Measurements from ENCODE around the gene ARL1. TPM values are rescaled to one million over a fixed set of nuclear protein-coding genes. Genes with fewer than 3 reads are reported as not detected.

Gene ARL1
- total RNA-seq, 4 donors from 2014 or later = 41.1 to 55.0 (median 50.3) TPM

DNA sequence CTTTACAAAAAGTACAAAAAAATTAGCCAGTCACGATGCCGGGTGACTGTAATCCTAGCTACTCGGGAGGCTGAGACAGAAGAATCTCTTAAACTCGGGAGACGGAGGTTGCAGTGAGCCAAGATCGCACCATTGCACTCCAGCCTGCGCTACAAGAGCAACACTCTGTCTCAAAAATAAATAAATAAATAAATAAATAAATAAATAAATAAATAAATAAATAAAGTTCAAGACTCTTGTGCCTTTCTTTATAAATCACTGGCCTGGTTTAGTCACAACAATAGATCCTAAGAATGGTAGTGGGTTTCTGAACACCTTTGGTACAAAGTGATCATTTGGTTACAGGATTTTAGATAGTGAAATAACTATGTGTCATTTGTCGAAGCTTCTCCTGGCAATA, 46.1 kb downstream of the ARL1 start:
- TF ChIP-seq, protein P1, sequence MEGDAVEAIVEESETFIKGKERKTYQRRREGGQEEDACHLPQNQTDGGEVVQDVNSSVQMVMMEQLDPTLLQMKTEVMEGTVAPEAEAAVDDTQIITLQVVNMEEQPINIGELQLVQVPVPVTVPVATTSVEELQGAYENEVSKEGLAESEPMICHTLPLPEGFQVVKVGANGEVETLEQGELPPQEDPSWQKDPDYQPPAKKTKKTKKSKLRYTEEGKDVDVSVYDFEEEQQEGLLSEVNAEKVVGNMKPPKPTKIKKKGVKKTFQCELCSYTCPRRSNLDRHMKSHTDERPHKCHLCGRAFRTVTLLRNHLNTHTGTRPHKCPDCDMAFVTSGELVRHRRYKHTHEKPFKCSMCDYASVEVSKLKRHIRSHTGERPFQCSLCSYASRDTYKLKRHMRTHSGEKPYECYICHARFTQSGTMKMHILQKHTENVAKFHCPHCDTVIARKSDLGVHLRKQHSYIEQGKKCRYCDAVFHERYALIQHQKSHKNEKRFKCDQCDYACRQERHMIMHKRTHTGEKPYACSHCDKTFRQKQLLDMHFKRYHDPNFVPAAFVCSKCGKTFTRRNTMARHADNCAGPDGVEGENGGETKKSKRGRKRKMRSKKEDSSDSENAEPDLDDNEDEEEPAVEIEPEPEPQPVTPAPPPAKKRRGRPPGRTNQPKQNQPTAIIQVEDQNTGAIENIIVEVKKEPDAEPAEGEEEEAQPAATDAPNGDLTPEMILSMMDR (IDR thresholded peaks at IDR 0.05) = no peak
- TF ChIP-seq EP300 (IDR thresholded peaks at IDR 0.05) (no peak), POLR2A (IDR thresholded peaks at IDR 0.05) (no peak)
- 85 to 95% methylated on average over 8 of the region's 8 CpGs for WGBS, 2 donors
- Histone ChIP-seq H3K9me3 (no peaks in the 10 kb centered on the region), H3K4me1 (no peaks in the 10 kb centered on the region), H3K27ac (no peak overlapping the region), H3K27me3 (no peaks in the 10 kb centered on the region), H3K36me3 (peaks cover 0 to 97% (median 5%) of the 10 kb centered on the region in 3 donors), H3K4me3 (no peak overlapping the region)
- DNase-seq (ENCODE audit: low spot score in 2 of 2) = no peak

GRCh38 chr12:101356794-101357193, 50.8 kb downstream of the ARL1 start:
- TF ChIP-seq EP300 (IDR thresholded peaks at IDR 0.05) = no peak
- TF ChIP-seq, protein P1 (IDR thresholded peaks at IDR 0.05) = no peak
- no peak for TF ChIP-seq POLR2A (IDR thresholded peaks at IDR 0.05)
- H3K27me3 ChIP-seq = no peaks in the 10 kb centered on the region
- 90% methylated on average over 5 of the region's 5 CpGs for whole genome bisulfite sequencing, 2 donors
- H3K36me3 ChIP-seq = peaks cover 0 to 90% (median 12%) of the 10 kb centered on the region in 3 donors
- no peaks in the 10 kb centered on the region for H3K4me1 ChIP-seq
- no peak overlapping the region for H3K27ac ChIP-seq
- DNase-seq (ENCODE audit: low spot score in 2 of 2) = no peak
- no peaks in the 10 kb centered on the region for H3K9me3 ChIP-seq
- H3K4me3 ChIP-seq = no peak overlapping the region

DNA sequence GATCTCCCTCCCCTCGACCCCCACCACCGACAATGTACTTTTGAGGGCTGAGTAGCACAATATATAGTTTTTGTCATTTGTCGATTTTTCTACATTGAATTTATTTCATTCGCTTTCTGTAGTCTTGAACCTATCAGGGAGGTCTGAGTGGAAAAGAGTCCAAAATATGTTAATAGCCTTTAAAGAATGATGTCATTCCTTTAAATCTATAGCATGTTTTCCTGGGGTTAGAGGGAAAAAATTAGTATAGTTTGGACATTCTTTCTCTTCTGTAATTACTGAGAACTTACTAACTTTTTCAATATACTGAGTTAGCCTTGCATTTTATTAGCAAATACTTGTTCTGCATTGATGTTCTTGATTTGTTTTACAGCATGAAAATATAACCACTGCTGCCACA, 55.9 kb downstream of the ARL1 start:
- H3K4me1 ChIP-seq = no peaks in the 10 kb centered on the region
- no peak overlapping the region for H3K27ac ChIP-seq
- DNase-seq (ENCODE audit: low spot score in 2 of 2) = no peak
- TF ChIP-seq POLR2A (IDR thresholded peaks at IDR 0.05) (no peak), EP300 (IDR thresholded peaks at IDR 0.05) (no peak)
- TF ChIP-seq, protein P1 (IDR thresholded peaks at IDR 0.05) = no peak
- H3K36me3 ChIP-seq = peaks cover 0 to 91% (median 16%) of the 10 kb centered on the region in 3 donors
- H3K4me3 ChIP-seq = no peak overlapping the region
- H3K9me3 ChIP-seq = peaks cover 0 to 4% (median 0%) of the 10 kb centered on the region in 4 donors
- H3K27me3 ChIP-seq = no peaks in the 10 kb centered on the region
- WGBS, 2 donors = 97% methylated on average over 4 of the region's 4 CpGs

GRCh38 chr12:101343893-101344292, 63.7 kb downstream of the ARL1 start:
- no peak for DNase-seq (ENCODE audit: low spot score in 2 of 2)
- Histone ChIP-seq H3K4me3 (no peak overlapping the region), H3K9me3 (peaks cover 0 to 4% (median 0%) of the 10 kb centered on the region in 4 donors), H3K36me3 (peaks cover 0 to 100% (median 0%) of the 10 kb centered on the region in 3 donors), H3K4me1 (no peaks in the 10 kb centered on the region), H3K27ac (no peak overlapping the region), H3K27me3 (no peaks in the 10 kb centered on the region)
- no peak for TF ChIP-seq EP300 (IDR thresholded peaks at IDR 0.05)
- TF ChIP-seq POLR2A (IDR thresholded peaks at IDR 0.05) = no peak
- TF ChIP-seq, protein P1 (IDR thresholded peaks at IDR 0.05) = no peak
- WGBS, 2 donors = 82 to 86% methylated on average over 3 of the region's 3 CpGs

Small RNA genes lying within 50 kb of the gene (small RNA-seq; reads per million reads assigned to genes)
- not detected for gene RF00019
- gene RNU6-1068P = not detected
- not detected for gene RPS27P23

Other genes with a start within 250 kb of the ARL1 start
- gene SLC5A8, start 197.5 kb downstream of the ARL1 start, total RNA-seq = not detected
- gene UTP20, start 127.7 kb downstream of the ARL1 start, total RNA-seq = 10 to 100 TPM; 10.4 to 15.9 (median 13.1) TPM
- not detected for gene SPIC, start 67.6 kb upstream of the ARL1 start, total RNA-seq
- 1 to 10 TPM in 1 of 4 donors, under 1 TPM in 3; under 0.01 to 1.5 (median 0.60) TPM for gene MYBPC1, start 187.2 kb upstream of the ARL1 start, total RNA-seq

Measured in tibial nerve (tissue), 4 donors.